Measurements from ENCODE around the gene RASEF. TPM values are rescaled to one million over a fixed set of nuclear protein-coding genes. Genes with fewer than 3 reads are reported as not detected.

The RASEF gene
- total and polyA plus RNA-seq, 2 donors (not counting 1 experiment from before 2014, with no cell fraction given): not detected

DNA sequence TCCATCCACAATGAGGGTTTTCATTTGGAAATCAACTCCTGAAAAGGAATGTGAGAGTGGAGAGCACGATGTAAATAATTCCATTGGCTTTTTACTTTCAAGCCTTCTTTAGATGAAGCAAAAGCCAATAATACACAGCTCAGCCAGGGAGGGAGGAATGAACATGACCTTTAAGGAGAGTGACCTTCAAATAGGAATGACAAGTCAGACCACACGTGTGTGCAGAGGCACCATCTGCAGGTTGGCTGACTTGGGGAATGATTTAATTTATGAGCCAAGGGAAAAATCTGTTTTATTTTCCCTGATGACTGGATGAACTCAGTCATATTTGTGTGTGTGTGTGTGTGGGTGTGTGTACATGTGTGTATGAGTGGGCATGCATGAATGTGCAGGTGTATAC, 64.5 kb downstream of the RASEF start:
- DNase-seq (no peak), ATAC-seq (ENCODE audit: low read depth) (no peak)
- no peaks in the 10 kb centered on the region for H3K79me2 ChIP-seq (ENCODE audit: control insufficient read depth, insufficient read depth, low read length)
- Mint-ChIP-seq H3K27me3 (no peaks in the 10 kb centered on the region), H3K9me3 (ENCODE audit: insufficient read depth) (no peaks in the 10 kb centered on the region), H3K27ac (no peak overlapping the region), H3K4me1 (no peaks in the 10 kb centered on the region), H3K4me3 (no peak overlapping the region)
- H3K9ac ChIP-seq (ENCODE audit: low read length): no peak overlapping the region
- no peak overlapping the region for H3K27ac ChIP-seq (ENCODE audit: low read length in 2 of 2)
- no peaks in the 10 kb centered on the region for H3K9me3 ChIP-seq (ENCODE audit: control extremely low read depth in 1 of 3, control insufficient read depth in 2 of 3, insufficient read depth in 1 of 3, low read length in 2 of 3)
- intact Hi-C loops (cut with micrococcal nuclease): no loop called here
- no peaks in the 10 kb centered on the region for H4K20me1 ChIP-seq (ENCODE audit: control insufficient read depth, insufficient read depth, low read length, poor library complexity, severe bottlenecking)
- no peak overlapping the region for H3K4me3 ChIP-seq (ENCODE audit: control extremely low read depth in 1 of 5, extremely low read depth in 1 of 5, insufficient read depth in 1 of 5, low read depth in 2 of 5, low read length in 4 of 5)
- no peak overlapping the region for H3K4me2 ChIP-seq (replicated peaks; ENCODE audit: low read depth, low read length, poor library complexity, severe bottlenecking)
- no peaks in the 10 kb centered on the region for H3K36me3 ChIP-seq (replicated peaks in 1 of 2; ENCODE audit: control extremely low read depth in 1 of 2, control insufficient read depth in 1 of 2, extremely low read depth in 1 of 2, insufficient read depth in 2 of 2, low read length in 1 of 2)
- no peaks in the 10 kb centered on the region for H3K4me1 ChIP-seq (ENCODE audit: control insufficient read depth in 2 of 2, insufficient read depth in 2 of 2, low read length in 2 of 2)
- TF ChIP-seq, protein P1, sequence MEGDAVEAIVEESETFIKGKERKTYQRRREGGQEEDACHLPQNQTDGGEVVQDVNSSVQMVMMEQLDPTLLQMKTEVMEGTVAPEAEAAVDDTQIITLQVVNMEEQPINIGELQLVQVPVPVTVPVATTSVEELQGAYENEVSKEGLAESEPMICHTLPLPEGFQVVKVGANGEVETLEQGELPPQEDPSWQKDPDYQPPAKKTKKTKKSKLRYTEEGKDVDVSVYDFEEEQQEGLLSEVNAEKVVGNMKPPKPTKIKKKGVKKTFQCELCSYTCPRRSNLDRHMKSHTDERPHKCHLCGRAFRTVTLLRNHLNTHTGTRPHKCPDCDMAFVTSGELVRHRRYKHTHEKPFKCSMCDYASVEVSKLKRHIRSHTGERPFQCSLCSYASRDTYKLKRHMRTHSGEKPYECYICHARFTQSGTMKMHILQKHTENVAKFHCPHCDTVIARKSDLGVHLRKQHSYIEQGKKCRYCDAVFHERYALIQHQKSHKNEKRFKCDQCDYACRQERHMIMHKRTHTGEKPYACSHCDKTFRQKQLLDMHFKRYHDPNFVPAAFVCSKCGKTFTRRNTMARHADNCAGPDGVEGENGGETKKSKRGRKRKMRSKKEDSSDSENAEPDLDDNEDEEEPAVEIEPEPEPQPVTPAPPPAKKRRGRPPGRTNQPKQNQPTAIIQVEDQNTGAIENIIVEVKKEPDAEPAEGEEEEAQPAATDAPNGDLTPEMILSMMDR (IDR thresholded peaks at IDR 0.05): no peak
- no peak for TF ChIP-seq EZH2 (IDR thresholded peaks at IDR 0.05; ENCODE audit: borderline replicate concordance, insufficient read depth, low read depth, low read length, poor library complexity, severe bottlenecking)
- POLR2A ChIA-PET: no interaction called here
- H2AFZ ChIP-seq (ENCODE audit: insufficient read depth, low read depth, low read length, poor library complexity, severe bottlenecking): no peak overlapping the region
- H3K27me3 ChIP-seq (replicated peaks in 1 of 4; ENCODE audit: control extremely low read depth in 1 of 4, control insufficient read depth in 3 of 4, insufficient read depth in 4 of 4, low read length in 3 of 4): no peaks in the 10 kb centered on the region
- CTCF ChIA-PET: no interaction called here
- WGBS (ENCODE audit: insufficient coverage): 64% methylated on average over 1 of the region's 2 CpGs

DNA sequence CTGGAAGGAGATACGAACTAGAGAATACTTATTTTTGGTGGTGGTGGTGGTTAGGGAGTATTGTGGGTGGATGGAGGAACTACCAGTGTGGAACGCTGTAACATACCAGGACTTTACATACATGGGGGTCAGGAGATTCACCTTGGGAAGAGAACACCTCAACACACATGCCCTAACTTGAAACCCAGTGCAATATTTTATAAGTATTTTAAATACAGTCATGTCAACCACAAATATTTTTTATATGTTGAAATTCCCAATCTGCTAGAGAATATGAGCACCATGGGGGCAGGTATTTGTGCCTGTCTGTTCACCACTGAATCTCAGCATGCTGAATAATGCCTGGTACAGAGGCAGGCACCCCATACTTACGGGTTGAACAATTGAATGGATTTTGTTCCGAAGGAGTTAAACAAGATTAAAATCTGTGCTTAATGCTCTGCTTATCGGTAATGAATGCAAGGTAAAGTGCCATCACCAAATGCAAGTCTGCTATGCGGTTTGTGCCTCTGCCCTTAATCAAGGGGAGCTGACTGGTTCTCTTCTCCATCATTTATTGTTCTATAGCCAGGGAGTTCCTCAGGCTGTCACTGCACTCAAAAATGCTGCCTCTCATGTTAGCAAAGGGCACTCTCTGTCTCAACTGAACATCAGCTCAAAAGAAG, 65.3 kb downstream of the RASEF start:
- Mint-ChIP-seq H3K27me3 (no peaks in the 10 kb centered on the region), H3K4me3 (no peak overlapping the region), H3K4me1 (no peaks in the 10 kb centered on the region), H3K27ac (no peak overlapping the region), H3K9me3 (ENCODE audit: insufficient read depth) (no peaks in the 10 kb centered on the region)
- no peak overlapping the region for H3K4me3 ChIP-seq (ENCODE audit: control extremely low read depth in 1 of 5, extremely low read depth in 1 of 5, insufficient read depth in 1 of 5, low read depth in 2 of 5, low read length in 4 of 5)
- CTCF ChIA-PET: no interaction called here
- no peaks in the 10 kb centered on the region for H3K9me3 ChIP-seq (ENCODE audit: control extremely low read depth in 1 of 3, control insufficient read depth in 2 of 3, insufficient read depth in 1 of 3, low read length in 2 of 3)
- no peaks in the 10 kb centered on the region for H3K4me1 ChIP-seq (ENCODE audit: control insufficient read depth in 2 of 2, insufficient read depth in 2 of 2, low read length in 2 of 2)
- ATAC-seq (ENCODE audit: low read depth): no peak
- H3K79me2 ChIP-seq (ENCODE audit: control insufficient read depth, insufficient read depth, low read length): no peaks in the 10 kb centered on the region
- no peak overlapping the region for H3K27ac ChIP-seq (ENCODE audit: low read length in 2 of 2)
- H4K20me1 ChIP-seq (ENCODE audit: control insufficient read depth, insufficient read depth, low read length, poor library complexity, severe bottlenecking): no peaks in the 10 kb centered on the region
- DNase-seq: no peak
- H3K36me3 ChIP-seq (replicated peaks in 1 of 2; ENCODE audit: control extremely low read depth in 1 of 2, control insufficient read depth in 1 of 2, extremely low read depth in 1 of 2, insufficient read depth in 2 of 2, low read length in 1 of 2): no peaks in the 10 kb centered on the region
- POLR2A ChIA-PET: no interaction called here
- no peaks in the 10 kb centered on the region for H3K27me3 ChIP-seq (replicated peaks in 1 of 4; ENCODE audit: control extremely low read depth in 1 of 4, control insufficient read depth in 3 of 4, insufficient read depth in 4 of 4, low read length in 3 of 4)
- H3K4me2 ChIP-seq (replicated peaks; ENCODE audit: low read depth, low read length, poor library complexity, severe bottlenecking): no peak overlapping the region
- H2AFZ ChIP-seq (ENCODE audit: insufficient read depth, low read depth, low read length, poor library complexity, severe bottlenecking): no peak overlapping the region
- no peak overlapping the region for H3K9ac ChIP-seq (ENCODE audit: low read length)
- intact Hi-C loops (cut with micrococcal nuclease): no loop called here
- WGBS (ENCODE audit: insufficient coverage): 97% methylated on average over 3 of the region's 6 CpGs
- no peak for TF ChIP-seq EZH2 (IDR thresholded peaks at IDR 0.05; ENCODE audit: borderline replicate concordance, insufficient read depth, low read depth, low read length, poor library complexity, severe bottlenecking)
- TF ChIP-seq, protein P1 (IDR thresholded peaks at IDR 0.05): no peak
